CD1c-positive myeloid dendritic cell (primary cell): ENCODE results near the gene RTBDN.

Source experiments
- DNase-seq: peaks from one replicate; pipeline ENCODE4 v3.0.0-alpha.2; 2016; ENCODE audit errors: extremely low spot score

RTBDN gene

DNA sequence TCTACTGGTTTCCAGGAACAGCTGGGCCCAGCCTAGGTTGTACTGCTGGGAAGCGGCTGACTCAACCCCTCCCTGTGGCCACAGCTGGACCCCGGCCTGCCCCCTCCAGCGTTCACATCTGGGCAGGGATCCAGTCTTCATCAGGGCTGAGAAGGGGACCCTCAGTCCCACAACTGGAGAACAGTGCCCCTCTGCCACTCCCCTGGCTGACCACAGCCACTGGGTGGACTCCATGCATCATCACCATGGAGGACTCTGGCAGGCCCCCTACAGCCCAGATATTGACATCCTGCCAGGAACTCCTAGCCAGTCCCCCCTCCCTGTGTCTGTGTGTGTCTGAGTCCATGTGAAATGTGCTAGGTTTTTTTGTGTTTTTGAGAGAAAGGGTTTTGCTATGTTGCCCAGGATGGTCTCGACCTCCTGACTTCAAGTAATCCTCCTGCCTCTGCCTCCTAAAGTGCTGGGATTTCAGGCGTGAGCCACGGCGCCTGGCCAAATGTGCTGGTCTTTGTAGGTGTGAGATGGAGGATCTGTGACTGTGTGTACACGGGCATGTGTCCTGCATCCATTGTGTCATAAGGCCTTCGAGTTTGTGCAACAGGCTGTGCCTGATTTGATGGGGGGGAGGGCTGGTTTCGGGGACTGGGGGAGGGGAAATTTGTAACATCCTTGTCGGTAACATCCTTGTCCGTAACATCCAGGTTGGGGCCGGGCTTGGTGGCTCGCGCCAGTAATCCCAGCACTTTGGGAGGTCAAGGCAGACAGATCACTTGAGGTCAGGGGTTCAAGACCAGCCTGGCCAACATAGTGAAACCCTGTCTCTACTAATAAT is 55.0 kb downstream of the RTBDN start:
- DNase-seq: peak; percentile 33

DNA sequence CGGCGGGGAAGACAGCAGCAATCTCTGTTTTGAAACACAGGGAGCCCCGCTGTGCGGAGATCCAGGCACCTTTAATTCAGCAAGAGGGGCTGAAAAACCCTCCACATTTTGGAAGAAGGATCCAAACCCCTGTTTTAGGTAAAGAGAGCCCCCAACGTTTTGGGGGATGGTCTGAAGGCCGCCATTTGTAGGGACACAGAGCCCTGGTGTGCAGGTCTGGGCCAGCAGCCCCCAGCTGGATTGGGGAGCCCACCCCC is 55.5 kb downstream of the RTBDN start:
- no peak for DNase-seq

DNA sequence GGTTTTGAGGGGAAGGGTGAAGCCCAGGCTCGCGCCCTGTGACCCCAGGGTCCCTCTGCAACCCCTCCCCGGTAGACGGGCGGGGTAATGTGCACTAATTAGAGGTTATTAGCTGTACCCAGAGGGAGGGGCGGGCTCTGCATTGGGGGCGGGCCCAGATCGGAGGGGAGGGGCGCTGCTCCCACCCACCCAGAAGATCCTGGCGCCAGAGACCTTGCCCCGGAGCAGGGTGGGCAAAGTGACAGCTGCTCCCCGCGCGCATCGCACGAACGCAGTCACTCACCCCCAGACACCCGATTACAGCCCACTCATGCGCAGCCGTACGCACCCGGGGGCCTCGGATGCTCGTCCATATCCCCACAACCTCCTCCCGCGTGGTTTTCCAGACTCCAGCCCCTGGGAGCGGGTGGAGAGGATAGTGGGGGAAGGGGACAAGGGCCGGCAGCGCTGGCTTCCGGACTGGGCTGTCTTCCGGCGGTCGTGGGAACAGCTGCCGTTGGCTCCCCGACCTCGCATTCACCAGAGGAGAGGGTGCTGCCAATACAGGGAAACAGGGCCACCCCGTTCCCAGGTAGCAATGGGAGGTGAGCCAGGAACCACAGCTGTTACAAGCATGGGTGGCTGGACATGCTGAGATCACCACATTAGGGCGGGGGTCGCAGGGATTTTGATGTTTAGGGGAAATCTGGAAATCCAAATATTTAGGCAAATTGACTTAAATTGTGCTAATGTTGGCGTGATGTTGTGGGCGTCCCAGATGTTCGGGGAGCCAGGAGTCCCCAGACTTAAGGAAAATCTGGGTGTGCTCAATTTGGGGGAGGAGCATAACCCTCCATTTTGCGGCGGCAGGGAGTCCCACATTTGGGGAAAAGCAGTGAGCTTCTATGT is 56.1 kb downstream of the RTBDN start:
- peak; percentile 53 for DNase-seq

DNA sequence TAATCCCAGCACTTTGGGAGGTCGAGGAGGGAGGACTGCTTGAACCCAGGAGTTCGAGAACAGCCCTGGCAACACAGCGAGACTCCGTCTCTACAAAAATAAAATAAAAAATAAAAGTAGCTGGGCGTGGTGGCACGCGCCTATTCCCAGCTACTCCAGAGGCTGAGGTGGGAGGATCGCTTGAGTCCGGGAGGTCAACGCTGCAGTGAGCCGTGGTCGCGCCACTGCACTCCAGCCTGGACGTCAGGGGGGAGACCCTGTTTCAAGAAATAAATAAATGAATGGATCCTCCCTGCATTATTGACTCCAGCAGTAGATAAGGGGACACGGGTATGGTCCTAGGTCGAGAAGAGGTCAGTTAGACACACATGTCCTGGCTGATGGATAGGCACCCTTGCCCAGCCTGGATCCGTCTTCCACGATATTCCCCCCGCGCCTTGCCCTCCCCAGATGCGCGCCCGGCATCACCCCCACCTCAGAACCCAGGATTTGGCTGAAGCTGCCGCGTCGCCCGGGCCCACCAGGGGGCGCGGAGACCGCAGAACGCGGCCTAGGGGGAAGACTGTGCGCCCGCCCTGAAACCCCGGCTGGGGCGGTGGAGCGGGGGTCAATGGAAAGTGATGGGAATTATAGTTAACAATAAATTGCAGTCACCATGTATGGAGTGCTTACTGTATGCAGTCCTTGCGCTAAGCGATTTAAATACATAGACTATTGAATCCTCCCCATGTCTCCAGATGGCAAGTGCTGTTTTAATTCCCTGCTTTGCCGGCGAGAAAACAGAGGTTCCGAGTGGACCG is 57.0 kb downstream of the RTBDN start:
- DNase-seq: peak; percentile 90
